RWPE1 (cell line): ENCODE data around the gene KATNB1.

Experiments
- CTCF ChIA-PET: fragments of 350-600 bp; sonication (Branson Sonifier 250); formaldehyde crosslinking; extraction: SDS; loops from one replicate; lab custom pipeline; 2021; lab: Yijun Ruan, JAX
- POLR2A ChIA-PET: fragments of 400-600 bp; formaldehyde crosslinking; extraction: SDS; loops from one replicate; lab custom pipeline; 2020; ENCODE audit warnings: antibody characterized with exemption; ENCODE audit not compliant: low non-redundant PET; lab: Yijun Ruan, JAX
- DNase-seq: peaks from one replicate; pipeline ENCODE4 v3.0.0; 2012; ENCODE audit warnings: low spot score
- H3K27ac ChIP-seq: fragments of 450-650 bp; 2 replicates; pipeline ENCODE4 v1.5.1; 2017
- CTCF ChIP-seq: fragments of 450-650 bp; conservative IDR thresholded peaks from 2 replicates; pipeline ENCODE4 v1.5.1; 2017; ENCODE audit warnings: low read depth, mild to moderate bottlenecking

Gene KATNB1

GRCh38 chr16:57784334-57784733, 48.8 kb downstream of the KATNB1 start:
- TF ChIP-seq CTCF: no peak
- CTCF ChIA-PET: interaction anchor here (0.6 kb wide), 1 partner anchor 10 kb away, joined by 3 read pairs; no protein-coding TSS in a partner anchor
- peak overlapping the region; percentile 28 for H3K27ac ChIP-seq
- POLR2A ChIA-PET: no interaction called here
- no peak for DNase-seq

- ChIA-PET CTCF (no interaction called here), POLR2A (no interaction called here)
Observed at GRCh38 chr16:57785385-57785784, 49.8 kb downstream of the KATNB1 start.

GRCh38 chr16:57785924-57786323, 50.4 kb downstream of the KATNB1 start:
- ChIA-PET CTCF (no interaction called here), POLR2A (no interaction called here)

More at GRCh38 chr16:57785385-57785784, 49.8 kb downstream of the KATNB1 start:
- TF ChIP-seq CTCF: no peak
- no peak overlapping the region for H3K27ac ChIP-seq
- DNase-seq: no peak

GRCh38 chr16:57786632-57787518, 51.3 kb downstream of the KATNB1 start:
- POLR2A ChIA-PET: interaction anchor here (0.5 to 0.6 kb wide), 3 partner anchors 25 to 339 kb away, joined by 3 to 4 read pairs (median 3); partner anchors contain the start of gene COQ9
- peak overlapping the region; percentile 35 for H3K27ac ChIP-seq
- no peak for TF ChIP-seq CTCF
- no peak for DNase-seq
- CTCF ChIA-PET: no interaction called here

More at GRCh38 chr16:57785924-57786323, 50.4 kb downstream of the KATNB1 start:
- H3K27ac ChIP-seq: 0 out of 2 replicates have a peak overlapping the region, but pooled peaks have one; percentile 35
- no peak for DNase-seq
- TF ChIP-seq CTCF: no peak

GRCh38 chr16:57787519-57787905, 51.9 kb downstream of the KATNB1 start:
- CTCF ChIA-PET: no interaction called here
- no peak for DNase-seq
- peak overlapping the region; percentile 35 for H3K27ac ChIP-seq
- TF ChIP-seq CTCF: no peak
- POLR2A ChIA-PET: interaction anchor here (0.5 to 0.6 kb wide), 2 partner anchors 24 to 173 kb away, joined by 3 to 4 read pairs; no protein-coding TSS in a partner anchor

GRCh38 chr16:57788252-57788841, 52.8 kb downstream of the KATNB1 start:
- ChIA-PET POLR2A (no interaction called here), CTCF (no interaction called here)
- no peak for DNase-seq
- peak overlapping the region; percentile 35 for H3K27ac ChIP-seq
- TF ChIP-seq CTCF: no peak
